K562 (cell line): ENCODE measurements around the gene OSBPL10. TPM values are rescaled to one million over a fixed set of nuclear protein-coding genes. Genes with fewer than 3 reads are reported as not detected.

Experiments
- ATAC-seq: fragments of 200-7000 bp; cut with Tn5 transposase; 3 replicates; pipeline ENCODE4 v1.9.1; 2020; ENCODE audit warnings: moderate library complexity
- BruUV-seq: library from RNA; stranded (reverse); fragments of 400-500 nt; replicated peaks from 2 replicates; lab custom pipeline; 2021; lab: Mats Ljungman, UMichigan
- CTCF ChIA-PET: fragments of 300-600 bp; formaldehyde crosslinking; extraction: SDS; loops from one replicate; lab custom pipeline; 2021; ENCODE audit warnings: low intra/inter-chr PET ratio; lab: Yijun Ruan, JAX
- POLR2A ChIA-PET: fragments of 300-600, 350-650 bp; sonication (Branson Sonifier 250); formaldehyde crosslinking; extraction: SDS; loops from one replicate; lab custom pipeline; 2021; ENCODE audit warnings: antibody characterized with exemption, inconsistent platforms; lab: Yijun Ruan, JAX
- DNase-seq, 4 experiments: peaks; one replicate each; pipeline versions ENCODE4 v3.0.0 to v3.0.0-alpha.2; 2011 to 2018; ENCODE audit warnings: low spot score in 3 of 4, mixed read lengths in 3 of 4; ENCODE audit errors: extremely low read depth in 1 of 4
- FAIRE-seq: peaks from 2 replicates; lab custom pipeline; 2011; peaks lifted over from hg19 to GRCh38; lab: Jason Lieb, UNC
- H2AFZ ChIP-seq: 2 replicates; pipeline ENCODE4 v1.6.0; 2011; ENCODE audit warnings: low read depth, low read length, control low read depth, inconsistent platforms
- H3K27ac ChIP-seq: fragments of 200-600 bp; 3 replicates; pipeline ENCODE4 v1.8.0; 2011; ENCODE audit warnings: low read depth, mild to moderate bottlenecking, control low read depth, inconsistent platforms, low read length, moderate library complexity, mixed read lengths; ENCODE audit errors: extremely low read depth
- H3K27me3 ChIP-seq, 2 experiments: fragments of 300-600 bp in 1 of 2; 2 replicates in 1 of 2; 3 replicates in 1 of 2; pipeline versions ENCODE4 v1.6.0 to v1.8.0; 2011; ENCODE audit warnings: inconsistent platforms in 2 of 2, low read length in 2 of 2, mild to moderate bottlenecking in 1 of 2, mixed read lengths in 1 of 2, moderate library complexity in 1 of 2; ENCODE audit not compliant: control insufficient read depth in 2 of 2, insufficient read depth in 2 of 2
- H3K36me3 ChIP-seq: fragments of 300-600 bp; 3 replicates; pipeline ENCODE4 v1.8.0; 2011; ENCODE audit warnings: mild to moderate bottlenecking, low read length, inconsistent platforms; ENCODE audit not compliant: control insufficient read depth, insufficient read depth
- H3K4me1 ChIP-seq, 2 experiments: fragments of 200-600 bp in 1 of 2; replicated peaks in 1 of 2; 2 replicates in 1 of 2; 3 replicates in 1 of 2; pipeline versions ENCODE4 v1.5.1 to v1.8.0; 2011; ENCODE audit warnings: inconsistent platforms in 2 of 2, low read length in 2 of 2, mild to moderate bottlenecking in 1 of 2, mixed read lengths in 1 of 2, moderate library complexity in 1 of 2; ENCODE audit not compliant: control insufficient read depth in 2 of 2, insufficient read depth in 2 of 2
- H3K4me2 ChIP-seq: 2 replicates; pipeline ENCODE4 v1.6.1; 2011; ENCODE audit warnings: low read length, control low read depth, inconsistent platforms, mixed read lengths; ENCODE audit not compliant: insufficient read depth
- H3K4me3 ChIP-seq: fragments of 200-600 bp; sonication (generic), shearing (Covaris generic); 2 replicates; pipeline ENCODE4 v1.5.1; 2016; ENCODE audit warnings: control low read depth, inconsistent platforms
- H3K79me2 ChIP-seq: fragments of 200-600 bp; 3 replicates; pipeline ENCODE4 v1.8.0; 2011; ENCODE audit warnings: low read length, inconsistent platforms; ENCODE audit not compliant: control insufficient read depth, insufficient read depth
- H3K9ac ChIP-seq, 2 experiments: 2 replicates each; pipeline versions ENCODE4 v1.6.0 to v1.6.1; 2011; ENCODE audit warnings: low read depth in 2 of 2, low read length in 2 of 2, control low read depth in 1 of 2, inconsistent platforms in 1 of 2, mild to moderate bottlenecking in 1 of 2, mixed read lengths in 1 of 2; ENCODE audit not compliant: insufficient read depth in 1 of 2
- H3K9me1 ChIP-seq: one replicate; pipeline ENCODE4 v1.6.0; 2011; ENCODE audit warnings: inconsistent platforms, mild to moderate bottlenecking, low read length, moderate library complexity; ENCODE audit not compliant: control insufficient read depth, insufficient read depth
- H3K9me3 ChIP-seq: replicated peaks from 2 replicates; pipeline ENCODE4 v1.5.1; 2011; ENCODE audit warnings: low read depth, low read length, inconsistent platforms; ENCODE audit not compliant: control insufficient read depth, insufficient read depth
- H4K20me1 ChIP-seq: replicated peaks from 2 replicates; pipeline ENCODE4 v1.6.1; 2011; ENCODE audit warnings: low read length, inconsistent platforms, mixed read lengths; ENCODE audit not compliant: control insufficient read depth, insufficient read depth
- FOXM1 ChIP-seq, 2 experiments: fragments of 450-650 bp in 1 of 2; sonication (generic) in 1 of 2; formaldehyde crosslinking in 1 of 2; IDR thresholded peaks; 2 replicates each; pipeline versions ENCODE4 v1.6.1 to v1.9.0; 2017 to 2022; ENCODE audit warnings: low read depth in 2 of 2, mild to moderate bottlenecking in 2 of 2, missing genetic modification reagents in 1 of 2, moderate library complexity in 1 of 2
- NCOR1 ChIP-seq: fragments of 450-650 bp; IDR thresholded peaks from 2 replicates; pipeline ENCODE4 v1.6.1; 2016; ENCODE audit warnings: mild to moderate bottlenecking, moderate library complexity
- SNAPC5 ChIP-seq: fragments of 250-450 bp; sonication (Bioruptor Pico); IDR thresholded peaks from 2 replicates; pipeline ENCODE4 v1.8.0; 2021; ENCODE audit warnings: moderate library complexity, mild to moderate bottlenecking, inconsistent platforms
- ZNF318 ChIP-seq, 2 experiments: fragments of 450-650 bp; IDR thresholded peaks; 2 replicates each; pipeline ENCODE4 v1.6.1; 2016; ENCODE audit warnings: mild to moderate bottlenecking in 2 of 2, borderline replicate concordance in 1 of 2, low read depth in 1 of 2, moderate library complexity in 1 of 2
- WGBS: fragments of 100-300 bp; shearing (Covaris generic); methylation state at CpG from one replicate; pipeline ENCODE4 v1.1.6; 2016; ENCODE audit warnings: low coverage, mixed read lengths; ENCODE audit not compliant: insufficient coverage; ENCODE audit errors: missing lambda C conversion rate; 5-methylcytosine and 5-hydroxymethylcytosine counted together
- in situ Hi-C: fragments of 300-500 bp; cut with MboI; formaldehyde crosslinking; loops from 4 replicates; pipeline ENCODE4 v1.15.0; 2018; ENCODE audit warnings: inconsistent platforms, mixed read lengths
- intact Hi-C: fragments of 100-400 bp; cut with micrococcal nuclease; formaldehyde crosslinking; loops from 2 replicates; pipeline ENCODE4 v1.14.2; 2022
- polyA plus RNA-seq, 8 experiments: library from polyadenylated mRNA; depleted of rRNA in 4 of 8; stranded (reverse) in 5 of 8; unstranded in 3 of 8; fragments of >200 nt; fragmentation: Nextera tagmentation in 2 of 8; fragmentation: Illumina TruSeq in 1 of 8; extraction: Ambion mirVana in 2 of 8; extraction: Trizol in 1 of 8; gene quantifications; 2 replicates each; pipeline versions ENCODE4 v1.2.1 to v1.2.3, GENCODE V29; 2011 to 2014; ENCODE audit warnings: inconsistent platforms in 1 of 8, missing spikeins in 1 of 8
- total RNA-seq, 7 experiments: library from RNA; depleted of rRNA in 6 of 7; stranded (reverse); fragments of >200 nt in 6 of 7; fragmentation: Illumina TruSeq in 2 of 7; extraction: Trizol in 2 of 7; gene quantifications; 2 replicates each; pipeline versions ENCODE4 v1.2.1 to v1.2.3, GENCODE V29; 2011 to 2021; ENCODE audit warnings: low replicate concordance in 1 of 7

The OSBPL10 gene
- total and polyA plus RNA-seq, 9 of the 15 experiments (the other 6 are each of a cell fraction or from before 2014, with no cell fraction given), result 0.03 to 0.19 (median 0.14) TPM; not detected in 2

GRCh38 chr3:32009957-32010356, 28.9 kb upstream of the OSBPL10 start:
- FAIRE-seq (no peak), ATAC-seq (no peak), DNase-seq (no peak)
- in situ Hi-C loops, result no loop called here
- ChIA-PET CTCF (no interaction called here), POLR2A (no interaction called here)
- H3K4me1 ChIP-seq, result no peaks in the 10 kb centered on the region
- H3K4me3 ChIP-seq, result no peak overlapping the region
- no TSS peak for BruUV-seq
- H3K9me3 ChIP-seq, result no peaks in the 10 kb centered on the region
- no peaks in the 10 kb centered on the region for H4K20me1 ChIP-seq
- TF ChIP-seq ZNF318 (IDR thresholded peaks at IDR 0.05; ENCODE audit: borderline replicate concordance in 1 of 2, low read depth in 1 of 2), result no peak
- no peak for TF ChIP-seq NCOR1
- TF ChIP-seq FOXM1 (IDR thresholded peaks at IDR 0.05; ENCODE audit: low read depth), result no peak
- TF ChIP-seq FOXM1 (CRISPR knock-in tag; IDR thresholded peaks at IDR 0.05; ENCODE audit: low read depth), result no peak
- TF ChIP-seq SNAPC5 (CRISPR knock-in tag), result no peak
- no peaks in the 10 kb centered on the region for H3K36me3 ChIP-seq
- H3K4me2 ChIP-seq, result no peak overlapping the region
- intact Hi-C loops, result no loop called here
- no peak overlapping the region for H3K27ac ChIP-seq
- H2AFZ ChIP-seq, result no peak overlapping the region
- WGBS, result 11% methylated on average over 2 of the region's 2 CpGs
- peaks cover 2 to 5% of the 10 kb centered on the region in 2 experiments; a peak in 3 of 5 replicates for H3K27me3 ChIP-seq
- no peaks in the 10 kb centered on the region for H3K79me2 ChIP-seq
- H3K9ac ChIP-seq, result no peak overlapping the region
- no peaks in the 10 kb centered on the region for H3K9me1 ChIP-seq
